IPS-18c (cell line): ENCODE measurements around the gene CCT6A.
"Not testable (repeated sequence)": the region's sequence is repeated elsewhere in the genome, so short reads cannot be mapped to it uniquely, and the experiment has no call there.

Experiments used
- H3K4me3 ChIP-seq: 2 replicates; pipeline ENCODE4 v1.7.0; 2013; ENCODE audit warnings: low read depth, mild to moderate bottlenecking, low read length, moderate library complexity; ENCODE audit not compliant: insufficient read depth
- H3K9me3 ChIP-seq: one replicate; pipeline ENCODE4 v1.6.1; 2013; ENCODE audit warnings: mild to moderate bottlenecking, low read length, moderate library complexity; ENCODE audit not compliant: control insufficient read depth, insufficient read depth

The CCT6A gene

DNA sequence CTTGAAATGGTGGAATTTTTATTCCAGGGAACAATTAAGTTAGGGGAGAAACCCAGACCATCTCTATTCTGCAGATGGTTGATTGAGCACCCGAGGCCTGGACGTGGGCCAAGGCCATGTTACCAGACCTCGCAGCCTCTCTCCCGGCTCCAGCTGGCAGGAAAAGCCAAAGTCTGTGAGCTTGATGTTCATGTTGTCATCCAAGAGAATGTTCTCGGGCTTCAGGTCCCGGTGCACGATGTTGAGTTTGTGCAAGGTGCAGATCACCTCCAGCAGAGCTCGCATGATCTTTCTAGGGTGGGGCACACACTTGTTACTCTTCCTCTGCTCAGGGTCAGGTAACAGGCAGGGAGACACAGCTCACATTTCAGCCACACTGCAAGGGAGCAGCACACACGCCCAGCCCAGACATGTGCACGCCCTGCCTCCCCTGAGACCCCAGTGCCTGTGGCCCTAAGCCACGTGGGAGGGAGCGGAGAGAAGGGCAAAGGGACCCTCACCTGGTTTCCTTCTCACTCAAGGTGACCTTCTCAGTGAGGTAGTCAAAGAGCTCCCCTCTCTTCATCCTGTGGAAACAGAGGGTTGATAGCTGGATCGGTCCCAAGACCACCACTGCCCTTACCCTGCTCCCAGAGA is 31.7 kb downstream of the CCT6A start:
- H3K9me3 ChIP-seq = no peaks in the 10 kb centered on the region
- H3K4me3 ChIP-seq = no peak overlapping the region

GRCh38 chr7:56086761-56087160 is 35.2 kb downstream of the CCT6A start:
- no peaks in the 10 kb centered on the region for H3K9me3 ChIP-seq
- no peak overlapping the region for H3K4me3 ChIP-seq

DNA sequence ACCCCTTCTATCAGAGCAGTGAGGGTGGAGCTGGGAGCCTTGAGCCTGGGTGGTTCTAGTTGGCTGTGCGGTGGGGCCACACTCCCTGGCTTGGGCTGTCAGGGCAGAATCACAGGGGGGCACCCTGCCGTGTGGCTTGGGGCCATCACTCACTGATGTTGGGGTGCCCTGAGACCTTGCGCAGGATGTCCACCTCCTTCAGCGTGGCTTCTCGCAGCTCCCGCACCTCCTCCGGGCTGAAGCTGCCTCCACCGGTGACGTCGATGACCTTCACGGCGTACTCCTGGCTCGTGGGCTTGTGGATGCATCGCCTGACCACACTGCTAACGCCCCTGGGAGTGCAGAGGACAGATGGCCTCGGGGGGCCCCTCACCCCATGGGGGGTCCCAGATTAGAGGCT is 35.9 kb downstream of the CCT6A start:
- no peak overlapping the region for H3K4me3 ChIP-seq
- no peaks in the 10 kb centered on the region for H3K9me3 ChIP-seq

DNA sequence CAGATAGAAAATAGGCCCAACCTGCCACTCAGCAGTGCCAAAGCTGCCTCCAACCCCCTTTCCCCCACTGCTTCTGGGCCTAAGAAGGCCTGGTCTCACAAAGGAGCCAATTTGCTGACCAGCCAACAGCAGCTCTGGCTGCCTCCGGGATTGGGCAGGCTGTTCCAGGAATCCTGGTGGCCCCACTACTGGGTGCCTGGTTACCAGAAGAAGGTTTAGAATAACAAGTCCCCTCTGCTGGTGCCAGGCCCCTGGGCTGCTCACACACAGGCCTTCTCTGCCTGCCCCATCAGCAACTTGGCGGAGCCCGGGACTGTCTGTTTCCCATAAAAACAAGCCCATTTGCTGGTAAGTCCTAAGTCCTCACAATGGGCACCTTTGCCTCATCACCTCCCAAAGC is 40.0 kb downstream of the CCT6A start:
- Histone ChIP-seq H3K4me3 (no peak overlapping the region), H3K9me3 (no peaks in the 10 kb centered on the region)

DNA sequence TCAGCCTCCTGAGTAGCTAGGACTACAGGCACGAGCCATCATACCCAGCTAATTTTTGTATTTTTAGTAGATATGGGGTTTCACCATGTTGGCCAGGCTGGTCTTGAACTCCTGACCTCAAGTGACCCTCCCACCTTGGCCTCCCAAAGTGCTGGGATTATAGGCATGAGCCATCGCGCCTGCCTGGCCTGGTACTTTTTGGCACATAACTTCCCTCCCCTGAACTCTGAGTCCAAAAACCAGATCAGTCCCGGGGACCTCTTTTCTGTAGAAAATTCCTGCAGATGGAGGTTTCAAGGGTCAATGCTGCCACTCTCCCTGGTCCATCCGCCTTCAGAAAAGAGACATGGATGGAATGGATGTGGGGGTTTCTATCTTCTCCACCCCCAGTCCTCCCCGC is 40.8 kb downstream of the CCT6A start:
- H3K9me3 ChIP-seq, H3K4me3 ChIP-seq: not testable (repeated sequence)

- H3K9me3 ChIP-seq = no peaks in the 10 kb centered on the region
- no peak within 1 kb of the TSS for H3K4me3 ChIP-seq
These were observed 41.4 kb downstream of the CCT6A start, which contains the start of gene PHKG1 for GRCh38 chr7:56092789-56093531. PHKG1 (minus strand) TSS chr7:56092952; CDS start chr7:56088941, 4,011 bp downstream.

DNA sequence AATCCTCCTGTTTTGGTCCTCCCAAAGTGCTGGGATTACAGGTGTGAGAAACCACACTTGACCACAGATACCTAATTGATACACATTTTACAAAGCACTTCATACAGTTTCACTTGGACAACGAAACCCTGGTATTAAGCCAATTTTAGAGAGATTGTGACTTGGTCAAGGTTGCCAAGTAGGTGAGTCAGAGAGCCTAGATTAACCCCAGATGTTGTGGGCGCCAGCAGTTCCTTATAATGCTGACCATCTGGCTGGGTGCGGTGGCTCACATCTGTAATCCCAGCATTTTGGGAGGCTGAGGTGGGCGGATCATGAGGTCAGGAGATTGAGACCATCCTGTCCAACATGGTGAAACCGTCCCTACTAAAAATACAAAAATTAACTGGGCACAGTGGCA is 46.1 kb downstream of the CCT6A start:
- Histone ChIP-seq H3K9me3 (no peaks in the 10 kb centered on the region), H3K4me3 (no peak overlapping the region)

DNA sequence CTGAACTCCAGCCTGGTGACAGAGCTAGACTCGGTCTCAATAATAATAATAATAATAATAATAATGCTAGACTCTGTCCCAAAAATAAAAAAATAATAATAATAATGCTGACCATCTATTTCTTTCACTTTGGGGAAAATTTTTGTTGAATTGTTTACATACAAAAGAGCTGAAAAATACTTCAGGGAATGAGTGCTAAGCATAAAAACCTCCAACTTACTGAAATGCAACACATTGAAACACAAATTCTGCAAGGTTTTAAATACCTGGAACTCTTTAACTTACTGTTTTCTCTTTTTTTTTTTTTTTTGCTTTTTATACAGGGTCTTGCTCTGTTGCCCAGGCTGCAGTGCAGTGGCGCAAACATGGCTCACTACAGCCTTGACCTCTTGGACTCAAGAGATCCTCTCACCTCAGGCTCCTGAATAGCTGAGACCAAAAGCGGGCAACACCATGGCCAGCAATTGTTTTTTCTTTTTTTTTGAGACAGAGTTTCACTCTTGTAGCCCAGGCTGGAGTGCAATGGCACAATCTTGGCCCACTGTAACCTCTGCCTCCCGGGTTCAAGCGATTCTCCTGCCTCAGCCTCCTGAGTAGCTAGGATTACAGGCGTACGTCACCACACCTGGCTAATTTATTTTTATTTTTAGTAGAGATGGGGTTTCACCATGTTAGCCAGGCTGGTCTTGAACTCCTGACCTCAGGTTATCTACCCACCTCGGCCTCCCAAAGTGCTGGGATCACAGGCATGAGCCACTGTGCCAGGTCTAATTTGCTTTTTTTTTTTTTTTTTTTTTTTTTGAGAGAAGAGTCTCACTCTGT is 46.8 kb downstream of the CCT6A start:
- not testable (repeated sequence) for H3K9me3 ChIP-seq, H3K4me3 ChIP-seq

DNA sequence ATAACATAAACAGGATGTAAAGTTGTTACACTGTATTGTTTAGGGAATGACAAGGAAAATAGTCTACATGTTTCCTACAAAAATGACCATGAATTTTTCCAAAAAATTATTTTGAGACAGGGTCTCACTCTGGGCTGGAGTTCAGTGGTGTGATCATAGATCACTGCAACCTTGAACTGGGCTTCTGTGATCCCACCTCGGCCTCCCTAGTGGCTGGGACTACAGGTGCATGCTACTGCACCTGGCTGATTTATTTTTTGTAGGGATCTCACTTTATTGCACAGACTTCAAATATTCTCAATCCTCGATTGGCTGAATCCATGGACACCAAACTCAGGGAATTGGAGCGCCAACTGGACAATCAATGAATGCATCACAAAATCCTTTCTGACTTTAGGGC is 48.1 kb downstream of the CCT6A start:
- Histone ChIP-seq H3K9me3 (no peaks in the 10 kb centered on the region), H3K4me3 (no peak overlapping the region)

DNA sequence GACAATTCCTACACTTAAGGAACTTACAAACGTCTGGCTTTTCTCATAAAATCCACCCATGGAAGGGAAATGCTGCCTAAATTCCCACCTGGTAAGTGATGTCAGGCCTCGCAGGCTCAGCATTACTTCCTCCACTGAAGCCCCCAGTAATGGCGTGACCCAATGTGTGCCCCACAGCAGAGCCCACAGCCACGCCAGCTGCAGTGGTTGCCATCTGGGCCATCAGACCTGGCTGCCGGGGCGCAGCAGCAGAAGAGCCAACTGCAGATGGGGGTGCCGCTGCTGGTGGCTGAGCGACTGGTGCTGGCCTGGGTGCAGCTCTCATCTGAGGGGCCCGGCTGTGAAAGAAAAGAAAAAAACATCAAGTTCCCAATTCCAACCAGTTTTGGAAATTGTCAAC is 52.6 kb downstream of the CCT6A start:
- not testable (repeated sequence) for H3K4me3 ChIP-seq, H3K9me3 ChIP-seq

DNA sequence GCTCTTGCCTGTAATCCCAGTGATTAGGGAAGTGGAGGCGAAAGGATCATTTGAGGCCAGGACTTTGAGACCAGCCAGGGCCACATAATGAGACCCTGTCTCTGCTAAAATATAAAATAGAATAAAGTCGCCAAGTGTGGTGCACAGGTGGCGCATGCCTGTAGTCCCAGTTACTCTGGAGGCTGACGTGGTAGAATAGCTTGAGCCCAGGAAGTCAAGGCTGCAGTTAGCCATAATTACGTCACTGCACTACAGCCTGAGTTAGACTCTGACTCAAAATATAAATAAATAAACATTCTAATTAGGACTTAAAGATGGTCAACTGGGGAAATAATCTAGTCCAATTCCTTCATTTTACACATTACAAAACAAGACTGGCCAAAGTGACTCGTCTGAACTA is 53.9 kb downstream of the CCT6A start:
- peak overlapping the region; percentile 63 for H3K4me3 ChIP-seq

GRCh38 chr7:56106108-56107073 is 54.8 kb downstream of the CCT6A start, which contains the start of gene CHCHD2:
CHCHD2 (minus strand) TSS chr7:56106476; CDS start chr7:56106413, 63 bp downstream.
- peak within 1 kb of the TSS; percentile 63 for H3K4me3 ChIP-seq
- H3K9me3 ChIP-seq = no peaks in the 10 kb centered on the region

More for the DNA sequence above, 53.9 kb downstream of the CCT6A start:
- H3K9me3 ChIP-seq = no peaks in the 10 kb centered on the region

DNA sequence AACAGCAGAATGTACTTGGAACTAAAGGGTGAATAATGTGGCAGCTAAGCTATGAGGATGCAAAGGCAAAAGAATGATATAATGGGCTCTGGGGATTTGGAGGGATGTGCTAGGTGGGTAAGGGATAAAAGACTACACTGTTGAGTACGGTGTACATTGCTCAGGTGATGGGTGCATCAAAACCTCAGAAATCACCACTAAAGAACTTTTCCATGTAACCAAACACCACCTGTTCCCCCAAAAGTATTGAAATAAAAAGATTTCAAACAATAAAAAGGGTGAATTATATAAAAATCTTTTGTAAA is 56.3 kb downstream of the CCT6A start:
- no peaks in the 10 kb centered on the region for H3K9me3 ChIP-seq
- no peak overlapping the region for H3K4me3 ChIP-seq

- Histone ChIP-seq H3K4me3 (no peak overlapping the region), H3K9me3 (peaks cover 6% of the 10 kb centered on the region)
These were observed 59.0 kb downstream of the CCT6A start for GRCh38 chr7:56110611-56111010.

- not testable (repeated sequence) for H3K9me3 ChIP-seq, H3K4me3 ChIP-seq
These were observed 60.7 kb downstream of the CCT6A start for GRCh38 chr7:56112244-56112643.
